ENCODE measurements around the gene ICE2.

Gene ICE2

DNA sequence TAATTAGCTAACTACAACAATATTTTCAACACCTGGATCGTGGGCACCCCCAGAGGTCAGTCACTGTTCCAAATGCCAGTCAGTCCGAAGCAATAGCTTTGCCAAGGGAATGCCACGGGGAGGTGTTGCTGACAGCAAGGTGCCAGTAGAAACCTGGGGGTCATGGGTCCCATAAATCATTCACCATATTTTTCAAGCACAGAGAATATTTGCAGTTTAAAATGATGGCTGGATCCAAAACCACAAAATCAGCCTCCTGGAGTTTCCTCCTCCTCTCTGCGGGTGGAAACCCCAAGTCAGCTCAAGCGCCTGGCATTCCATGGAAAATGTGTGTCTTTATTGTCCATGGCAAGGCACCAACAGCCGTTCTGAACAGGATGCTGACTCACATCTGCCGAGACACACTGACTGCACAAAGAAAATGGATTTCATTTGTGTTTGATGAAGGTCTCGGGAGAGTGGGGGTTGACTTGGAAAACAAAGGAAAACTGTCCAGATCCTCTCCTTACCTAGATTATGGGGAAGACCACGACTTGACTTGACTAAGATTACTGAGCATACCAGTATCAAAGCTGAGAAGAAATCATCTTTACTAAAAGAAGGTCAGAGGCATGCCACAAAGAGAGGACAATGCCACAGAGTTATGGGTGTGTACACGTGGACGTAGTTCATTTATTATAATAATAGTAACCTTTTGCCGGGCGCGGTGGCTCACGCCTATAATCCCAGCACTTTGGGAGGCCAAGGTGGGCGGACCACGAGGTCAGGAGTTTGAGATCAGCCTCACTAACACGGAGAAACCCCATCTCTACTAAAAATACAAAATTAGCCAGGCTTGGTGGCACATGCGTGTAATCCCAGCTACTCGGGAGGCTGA is 107.5 kb downstream of the ICE2 start:
- DNase-seq (ENCODE audit: low read depth in 3 of 3) = no peak

DNA sequence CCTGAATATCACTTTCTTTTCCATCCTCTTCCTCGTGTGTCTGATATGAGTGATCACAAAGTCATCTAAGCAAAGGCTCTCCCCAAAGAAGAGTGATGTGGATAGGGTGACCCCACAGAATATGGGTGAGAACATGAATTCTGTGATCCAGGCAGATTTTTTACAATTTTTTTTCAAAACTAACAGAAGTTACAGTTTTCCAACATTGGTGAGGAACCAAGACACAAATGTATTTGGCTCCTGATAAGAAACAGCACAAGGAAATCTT is 108.1 kb downstream of the ICE2 start:
- no peak for DNase-seq (ENCODE audit: low read depth in 3 of 3)

DNA sequence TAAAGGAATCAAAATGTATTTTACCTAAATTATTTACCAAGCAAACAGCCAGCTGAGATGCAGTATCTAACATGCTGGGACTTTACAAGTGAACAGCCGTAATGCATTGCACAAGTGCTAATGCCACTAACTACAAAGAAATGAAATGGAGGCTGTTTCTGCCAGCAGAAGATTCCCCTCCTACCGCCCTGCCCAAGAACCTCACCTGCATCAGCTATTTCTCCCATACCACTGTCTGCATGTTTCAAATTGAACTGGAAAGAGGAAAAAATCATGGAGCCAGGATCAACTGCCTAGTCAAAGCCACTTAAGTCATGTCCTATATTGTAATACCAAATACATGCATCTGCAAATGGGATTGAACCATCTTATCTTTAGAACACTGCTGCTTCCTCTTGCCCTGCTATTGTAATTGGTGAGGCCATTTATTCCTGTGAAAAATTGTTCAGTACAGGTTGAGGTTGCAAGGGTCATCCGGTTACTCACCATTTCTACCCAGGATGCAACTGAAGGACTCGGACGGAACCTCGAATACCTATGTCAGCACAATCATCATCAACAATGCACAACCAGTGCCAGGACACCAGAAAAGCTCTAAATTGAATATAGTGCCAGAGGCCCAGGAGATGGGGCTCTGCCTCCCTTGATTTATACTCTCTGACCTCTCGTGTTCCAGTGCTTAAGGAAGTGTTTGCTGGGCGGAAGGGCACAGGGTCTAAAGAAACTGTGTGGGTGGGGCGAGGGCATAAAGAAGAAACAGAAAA is 108.7 kb downstream of the ICE2 start:
- DNase-seq (ENCODE audit: low read depth in 3 of 3) = no peak

DNA sequence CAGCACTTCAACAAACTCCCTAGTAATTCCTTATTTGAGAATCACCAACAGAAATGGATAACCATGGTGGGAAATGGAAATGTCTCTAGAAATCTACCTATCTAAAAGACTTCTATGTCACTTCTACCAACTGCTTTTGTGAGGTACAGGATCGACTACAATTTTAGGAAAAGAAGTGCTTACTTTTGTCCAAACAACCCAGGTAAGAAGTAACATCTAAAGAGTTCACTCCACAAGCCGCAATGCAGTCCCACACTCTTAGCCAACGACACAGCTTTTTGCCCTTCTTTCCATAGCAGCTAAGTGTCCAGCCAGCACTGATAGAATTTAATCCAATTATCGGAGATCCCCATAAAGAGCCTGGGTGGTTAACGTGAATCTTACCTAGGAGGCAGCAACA is 109.2 kb downstream of the ICE2 start:
- no peak for DNase-seq (ENCODE audit: low read depth in 3 of 3)

All from stimulated activated CD4-positive, alpha-beta T cell treated with anti-CD3 and anti-CD28 coated beads, TNF-alpha, amount 100 ng/mL, for 24 hours (primary cell).